ENCODE measurements around the gene NOC2L.

NOC2L gene

DNA sequence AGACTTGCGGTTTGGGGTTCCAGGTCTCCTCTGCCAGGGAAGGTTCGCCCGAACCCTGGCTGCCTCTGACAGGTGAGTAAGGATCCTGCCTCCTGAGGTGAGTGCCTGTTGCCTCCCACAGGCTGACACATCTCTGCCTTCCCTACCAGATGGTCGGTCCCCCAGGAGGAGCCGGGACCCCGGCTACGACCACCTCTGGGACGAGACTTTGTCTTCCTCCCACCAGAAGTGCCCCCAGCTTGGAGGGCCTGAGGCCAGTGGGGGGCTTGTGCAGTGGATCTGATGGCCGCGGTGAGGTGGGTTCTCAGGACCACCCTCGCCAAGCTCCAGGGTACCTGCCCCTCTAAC is 15.2 kb upstream of the NOC2L start:
- no peak for DNase-seq

DNA sequence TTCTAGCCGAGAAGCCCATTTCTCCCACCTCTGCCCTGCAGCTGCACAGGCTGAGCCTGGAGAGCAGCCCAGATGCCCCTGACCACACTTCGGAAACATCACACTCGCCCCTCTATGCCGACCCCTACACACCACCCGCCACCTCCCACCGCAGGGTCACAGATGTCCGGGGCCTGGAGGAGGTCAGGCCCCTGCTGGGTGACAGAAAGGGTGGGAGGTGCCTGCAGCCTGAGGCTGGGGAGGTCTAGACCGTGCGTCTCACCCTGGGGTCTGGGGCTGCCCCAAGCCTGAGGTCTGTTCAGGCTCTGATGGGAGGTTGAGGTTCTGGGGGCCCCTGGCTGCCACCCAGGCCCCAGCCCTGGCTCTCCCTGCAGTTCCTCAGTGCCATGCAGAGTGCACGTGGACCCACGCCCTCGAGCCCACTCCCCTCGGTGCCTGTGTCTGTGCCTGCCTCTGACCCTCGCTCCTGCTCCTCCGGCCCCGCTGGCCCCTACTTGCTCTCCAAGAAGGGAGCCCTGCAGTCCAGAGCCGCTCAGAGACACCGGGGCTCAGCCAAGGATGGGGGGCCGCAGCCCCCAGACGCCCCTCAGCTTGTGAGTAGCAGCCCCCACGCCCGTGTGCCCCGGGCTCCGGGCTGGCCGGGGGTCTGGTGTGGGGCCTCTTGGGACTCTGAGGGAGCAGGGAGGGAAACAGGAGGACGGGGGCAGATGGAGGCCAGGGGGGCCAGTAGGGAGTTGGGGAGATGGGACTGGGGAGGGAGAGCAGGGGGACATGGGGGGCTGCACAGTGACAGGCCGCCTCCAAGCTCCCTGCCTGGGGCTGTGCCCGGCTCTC is 14.6 kb upstream of the NOC2L start:
- no peak for DNase-seq

DNA sequence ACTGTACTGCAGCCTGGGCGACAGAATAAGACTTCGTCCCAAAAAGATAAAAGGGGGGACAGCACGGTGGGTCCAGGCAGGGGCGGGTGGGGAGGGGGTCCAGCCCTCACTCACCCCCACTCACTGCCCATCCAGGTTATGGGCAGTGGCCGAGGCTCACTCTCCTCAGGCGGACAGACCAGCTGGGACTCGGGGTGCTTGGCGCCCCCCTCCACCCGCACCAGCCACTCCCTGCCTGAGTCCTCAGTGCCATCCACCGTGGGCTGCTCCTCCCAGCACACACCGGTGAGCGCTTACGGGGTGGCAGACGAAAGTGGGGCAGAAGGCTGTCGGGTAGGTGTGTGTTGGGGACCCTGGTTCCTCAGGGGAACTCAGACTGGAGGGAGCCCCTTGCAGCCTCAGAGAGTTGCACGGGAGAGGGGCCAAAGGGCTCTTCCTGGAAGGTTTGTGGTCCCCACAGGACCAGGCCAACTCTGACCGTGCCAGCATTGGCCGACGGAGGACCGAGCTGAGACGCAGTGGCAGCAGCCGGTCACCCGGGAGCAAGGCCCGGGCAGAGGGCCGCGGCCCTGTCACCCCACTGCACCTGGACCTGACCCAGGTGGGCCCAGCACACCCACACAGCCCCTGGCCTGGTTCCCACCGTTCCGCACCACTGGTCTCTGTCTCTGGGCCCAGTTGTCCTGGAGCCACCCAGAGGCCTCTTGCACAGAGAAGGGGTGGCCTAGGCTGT is 13.8 kb upstream of the NOC2L start:
- no peak for DNase-seq

DNA sequence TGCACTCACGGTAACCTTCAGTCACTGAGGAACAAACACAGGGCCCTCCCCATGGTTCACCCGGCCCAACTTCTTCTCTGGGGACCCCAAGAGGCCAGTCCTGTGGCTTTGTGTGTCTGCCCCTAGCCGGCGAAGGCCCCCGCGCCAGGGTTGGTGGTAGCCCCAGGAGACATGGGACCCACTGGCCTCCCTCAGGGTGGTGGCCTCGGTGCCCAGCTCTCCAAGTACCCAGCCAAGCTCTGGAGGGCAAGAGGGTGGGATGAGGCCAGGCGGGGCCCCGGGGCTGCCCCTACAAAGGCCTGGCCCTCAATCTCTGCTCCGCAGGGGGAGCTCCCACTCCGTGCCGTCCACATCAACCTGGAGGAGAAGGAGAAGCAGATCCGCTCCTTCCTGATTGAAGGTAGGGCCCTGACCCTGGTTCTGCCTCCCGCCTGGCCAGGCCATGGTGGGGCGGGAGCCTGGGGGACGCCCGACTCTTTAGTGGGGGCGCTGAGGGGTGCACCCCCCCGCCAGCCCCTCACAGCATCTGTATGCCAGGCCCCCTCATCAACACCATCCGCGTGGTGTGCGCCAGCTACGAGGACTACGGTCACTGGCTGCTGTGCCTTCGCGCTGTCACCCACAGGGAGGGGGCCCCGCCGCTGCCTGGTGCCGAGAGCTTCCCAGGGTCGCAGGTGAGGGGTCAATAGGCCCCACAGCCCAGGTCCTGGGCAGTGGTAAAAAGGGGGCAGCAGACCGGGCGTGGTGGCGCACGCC is 12.9 kb upstream of the NOC2L start:
- no peak for DNase-seq

DNA sequence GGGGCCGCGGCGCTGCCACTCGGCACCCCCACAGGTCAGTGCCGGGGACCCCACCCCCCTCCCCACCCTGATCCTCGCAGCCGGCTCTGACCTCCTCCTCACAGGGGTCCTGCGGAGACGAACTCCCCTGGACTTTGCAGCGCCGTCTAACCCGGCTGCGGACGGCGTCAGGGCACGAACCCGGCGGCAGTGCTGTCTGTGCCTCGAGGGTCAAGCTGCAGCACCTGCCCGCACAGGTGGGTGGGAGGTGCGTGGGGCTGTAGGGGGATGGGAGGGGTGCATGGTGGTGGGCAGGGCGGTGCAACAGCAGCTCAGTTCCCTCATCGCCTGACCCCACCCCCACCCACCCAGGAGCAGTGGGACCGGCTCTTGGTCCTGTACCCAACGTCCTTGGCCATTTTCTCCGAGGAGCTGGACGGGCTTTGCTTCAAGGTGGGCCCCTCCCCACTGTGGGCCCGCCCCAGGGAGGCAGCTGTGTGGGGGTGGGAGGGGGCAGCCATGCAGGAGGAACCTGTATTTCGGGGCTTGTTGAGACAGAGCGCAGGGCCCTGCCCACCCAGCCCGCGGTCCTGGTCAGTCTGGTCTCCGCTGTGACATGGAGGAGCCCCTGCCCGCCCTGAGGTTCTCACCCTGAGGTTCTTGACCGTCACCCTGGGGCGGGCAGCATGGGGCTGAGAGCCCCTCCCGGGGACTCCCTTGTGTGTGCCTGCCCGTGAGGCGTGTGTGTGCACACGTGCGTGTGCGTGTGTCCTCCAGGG is 12.1 kb upstream of the NOC2L start:
- no peak for DNase-seq

DNA sequence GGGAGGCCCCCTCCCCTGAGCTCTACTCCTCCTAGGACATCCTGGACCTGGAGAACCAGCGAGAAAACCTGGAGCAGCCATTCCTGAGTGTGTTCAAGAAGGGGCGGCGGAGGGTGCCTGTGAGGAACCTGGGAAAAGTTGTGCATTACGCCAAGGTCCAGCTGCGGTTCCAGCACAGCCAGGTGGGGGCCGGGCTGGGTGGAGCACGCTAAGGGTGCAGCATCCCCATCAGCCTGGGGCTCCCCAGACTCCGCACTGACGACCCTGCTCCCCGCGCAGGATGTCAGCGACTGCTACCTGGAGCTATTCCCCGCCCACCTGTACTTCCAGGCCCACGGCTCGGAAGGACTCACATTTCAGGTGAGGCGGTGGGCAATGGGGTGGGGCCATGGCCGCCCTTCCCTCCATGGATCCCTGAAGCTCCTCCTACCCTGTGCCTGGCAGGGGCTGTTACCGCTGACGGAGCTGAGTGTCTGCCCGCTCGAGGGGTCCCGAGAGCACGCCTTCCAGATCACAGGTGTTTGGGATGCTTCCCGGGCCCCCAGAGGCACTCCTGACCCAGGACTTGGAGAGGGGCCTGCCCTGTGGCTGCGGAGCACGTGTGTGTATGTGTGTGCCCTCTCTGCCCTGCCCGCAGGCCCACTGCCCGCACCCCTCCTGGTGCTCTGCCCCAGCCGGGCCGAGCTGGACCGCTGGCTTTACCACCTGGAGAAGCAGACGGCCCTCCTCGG is 11.4 kb upstream of the NOC2L start:
- DNase-seq, result no peak

DNA sequence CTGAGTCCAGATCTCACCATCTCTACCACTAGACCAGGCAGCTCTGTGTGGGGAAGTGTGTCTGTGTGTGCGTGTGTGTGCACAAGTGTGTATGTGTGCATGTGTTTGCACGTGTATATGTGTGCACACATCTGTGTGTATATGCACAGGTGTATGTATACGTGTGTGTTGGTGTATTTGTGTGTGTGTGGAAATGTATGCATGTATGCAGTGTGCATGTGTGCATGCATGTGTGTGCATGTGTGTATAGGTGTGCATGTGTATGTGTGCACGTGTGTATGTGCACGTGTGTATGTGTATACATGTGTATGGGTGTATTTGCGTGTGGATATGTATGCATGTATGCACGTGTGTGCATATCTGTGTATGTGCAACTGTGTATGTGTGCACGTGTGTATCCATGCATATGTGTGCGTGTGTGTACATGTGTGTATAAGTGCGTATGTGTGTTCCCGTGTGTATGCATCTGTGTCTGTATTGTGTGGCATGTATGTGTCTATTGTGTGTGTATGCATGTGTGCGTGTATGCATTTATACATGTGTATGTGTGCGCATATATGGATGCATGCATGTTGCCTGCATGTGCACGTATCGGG is 10.3 kb upstream of the NOC2L start:
- no peak for DNase-seq

DNA sequence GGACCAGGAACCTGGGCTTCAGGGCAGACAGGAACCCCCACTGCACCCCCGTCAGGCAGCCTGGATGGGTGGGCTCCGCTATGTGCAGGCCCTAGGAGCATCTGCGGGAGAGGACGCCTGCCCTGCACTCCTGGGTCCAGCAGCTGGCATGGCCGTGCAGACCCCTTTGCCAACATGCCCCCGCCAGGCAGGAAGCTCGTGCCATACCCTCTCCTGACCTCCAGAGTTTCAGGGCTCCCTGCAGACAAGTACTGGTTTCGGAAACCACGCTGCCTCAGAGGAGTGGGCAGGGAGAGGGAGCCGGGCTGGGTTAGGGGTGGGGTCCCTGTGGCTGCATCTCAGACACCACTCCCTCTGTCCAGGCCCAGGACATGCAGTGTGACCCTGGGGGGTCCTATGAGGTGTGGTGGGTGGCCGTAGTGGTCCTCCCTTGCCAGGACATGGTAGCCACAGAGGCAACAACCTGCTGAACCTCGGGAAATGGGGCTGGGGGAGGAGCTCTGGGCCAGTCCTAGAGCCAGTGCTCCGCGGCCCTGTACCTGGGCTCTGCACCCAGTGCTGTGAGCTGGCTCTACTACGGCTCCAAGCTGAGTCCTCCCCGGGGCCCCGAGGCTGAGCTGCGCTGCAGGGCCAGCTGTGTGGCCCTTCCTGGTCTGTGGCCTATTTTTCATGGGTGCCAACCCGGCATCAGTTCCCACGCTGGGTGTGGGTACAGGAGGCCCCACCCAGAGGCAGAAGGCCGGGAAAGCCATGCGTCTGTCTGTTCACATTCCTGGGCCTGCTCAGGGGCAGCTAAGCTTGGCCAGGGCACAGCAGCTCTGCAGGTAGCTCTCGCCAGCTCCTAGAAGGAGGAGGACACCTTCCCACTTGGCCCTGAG is 8.6 kb upstream of the NOC2L start:
- no peak for DNase-seq

DNA sequence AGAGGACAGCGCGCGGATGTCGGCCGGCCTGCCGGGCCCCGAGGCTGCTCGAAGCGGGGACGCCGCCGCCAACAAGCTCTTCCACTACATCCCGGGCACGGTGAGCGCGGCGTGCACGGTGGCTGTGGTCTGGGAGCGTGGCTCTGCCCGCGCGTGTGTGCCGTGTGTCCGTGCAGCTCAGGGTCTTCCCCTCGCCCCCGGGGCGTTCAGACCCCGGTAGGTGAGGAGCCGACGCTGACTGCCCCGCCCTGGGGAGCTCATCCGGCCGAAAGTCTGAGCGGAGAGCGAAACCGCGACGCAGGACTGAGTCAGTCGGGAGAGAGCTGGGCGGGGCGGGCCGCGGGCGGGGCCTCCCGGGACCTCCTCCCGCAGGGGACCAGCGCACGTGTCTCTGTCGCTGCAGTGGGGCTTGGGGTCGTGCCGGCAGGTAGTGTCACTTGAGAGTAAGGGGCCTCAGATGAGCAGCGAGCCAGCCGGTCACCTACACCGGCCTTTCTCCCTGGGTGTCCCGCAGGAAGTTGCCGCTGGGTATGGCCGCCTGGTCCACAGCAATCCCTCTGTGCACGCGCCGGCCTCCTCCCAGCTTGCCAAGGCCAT is 7.7 kb upstream of the NOC2L start:
- peak; percentile 88 for DNase-seq

DNA sequence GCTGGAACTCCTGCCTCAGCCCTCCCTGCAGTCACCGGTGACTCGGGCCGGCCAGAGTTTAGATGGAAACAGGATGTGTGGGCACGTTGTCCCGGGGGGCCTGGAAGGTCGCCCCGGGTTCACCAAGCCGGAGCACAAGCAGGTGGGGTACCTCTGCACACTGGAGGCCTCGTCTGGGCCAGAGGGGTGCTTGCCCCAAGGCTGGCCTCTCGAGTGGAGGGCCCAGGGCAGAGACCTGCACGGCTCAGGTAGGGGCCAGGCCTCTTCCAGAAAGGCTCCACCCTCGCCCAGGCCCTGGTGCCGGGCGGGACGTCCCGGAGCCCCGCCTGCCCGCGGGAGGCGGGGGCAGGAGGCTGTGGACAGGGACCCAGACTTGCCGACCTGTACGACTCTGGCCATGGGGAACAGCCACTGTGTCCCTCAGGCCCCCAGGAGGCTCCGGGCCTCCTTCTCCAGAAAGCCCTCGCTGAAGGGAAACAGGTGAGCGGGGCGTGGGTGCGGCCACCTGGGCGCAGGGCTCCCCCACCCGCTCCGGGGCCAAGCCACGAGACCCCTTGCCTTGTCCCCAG is 7.2 kb upstream of the NOC2L start, which contains the start of gene PLEKHN1:
Gene PLEKHN1, plus strand, starts transcription at position 348 of the 569 bp plus-strand sequence. Its CDS starts 50 bp downstream, at position 398.
- DNase-seq, result peak; percentile 88

DNA sequence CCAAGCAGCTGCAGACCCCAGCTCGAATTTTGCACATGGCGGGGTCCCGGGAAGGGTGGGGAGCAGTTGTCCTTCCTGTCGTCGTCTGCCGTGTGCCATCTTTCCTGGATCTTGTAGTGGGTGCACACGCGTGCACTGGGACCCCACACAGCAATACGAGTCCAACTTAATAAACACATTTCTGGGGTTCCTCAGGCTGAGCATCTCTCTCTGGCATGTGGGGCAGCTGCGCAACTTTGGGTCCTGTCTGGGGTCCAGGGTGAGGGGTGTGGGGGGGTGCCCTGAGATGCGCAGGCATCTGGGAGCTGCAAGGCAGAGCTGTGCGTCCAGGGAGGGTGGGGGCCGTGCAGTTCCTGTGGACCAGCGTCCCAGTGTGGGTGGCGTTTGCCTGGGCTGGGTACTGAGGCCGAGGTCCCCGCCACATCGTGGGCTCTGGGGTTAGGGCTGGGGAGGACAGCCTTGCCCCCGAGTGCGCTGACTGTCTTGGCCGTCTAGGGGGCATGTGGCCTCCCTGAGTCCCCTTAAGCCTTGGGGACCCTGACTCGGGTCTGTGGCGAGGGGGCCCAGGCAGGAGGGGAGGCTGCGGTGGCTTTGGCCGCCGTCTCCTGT is 6.6 kb upstream of the NOC2L start:
- no peak for DNase-seq

DNA sequence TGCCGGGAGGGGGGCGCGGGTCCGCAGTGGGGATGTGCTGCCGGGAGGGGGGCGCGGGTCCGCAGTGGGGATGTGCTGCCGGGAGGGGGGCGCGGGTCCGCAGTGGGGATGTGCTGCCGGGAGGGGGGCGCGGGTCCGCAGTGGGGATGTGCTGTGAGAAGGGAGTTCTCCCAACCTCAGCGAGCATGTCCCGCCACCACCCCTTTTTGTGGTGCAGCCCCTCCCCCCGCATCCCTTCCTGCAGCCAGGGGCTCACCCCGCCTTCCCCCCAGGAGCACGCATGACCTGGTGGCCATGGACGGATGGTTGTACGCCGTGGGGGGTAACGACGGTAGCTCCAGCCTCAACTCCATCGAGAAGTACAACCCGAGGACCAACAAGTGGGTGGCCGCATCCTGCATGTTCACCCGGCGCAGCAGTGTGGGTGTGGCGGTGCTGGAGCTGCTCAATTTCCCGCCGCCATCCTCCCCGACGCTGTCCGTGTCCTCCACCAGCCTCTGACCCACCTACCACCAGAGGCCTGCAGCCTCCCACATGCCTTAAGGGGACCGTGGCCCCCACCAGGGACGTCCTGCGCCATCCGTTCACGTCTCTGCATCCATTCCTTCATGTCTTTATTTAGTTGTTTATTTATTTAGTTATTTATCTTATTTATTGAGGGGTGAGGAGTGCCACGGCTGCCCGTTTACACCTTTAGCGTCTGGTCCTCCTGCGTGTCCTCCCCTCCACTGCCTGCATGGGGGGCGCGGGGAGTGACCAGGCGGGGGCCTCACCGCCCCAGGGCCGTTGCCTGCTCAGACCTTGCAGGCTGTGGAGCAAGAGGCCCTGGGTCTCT is 5.9 kb upstream of the NOC2L start:
- no peak for DNase-seq

DNA sequence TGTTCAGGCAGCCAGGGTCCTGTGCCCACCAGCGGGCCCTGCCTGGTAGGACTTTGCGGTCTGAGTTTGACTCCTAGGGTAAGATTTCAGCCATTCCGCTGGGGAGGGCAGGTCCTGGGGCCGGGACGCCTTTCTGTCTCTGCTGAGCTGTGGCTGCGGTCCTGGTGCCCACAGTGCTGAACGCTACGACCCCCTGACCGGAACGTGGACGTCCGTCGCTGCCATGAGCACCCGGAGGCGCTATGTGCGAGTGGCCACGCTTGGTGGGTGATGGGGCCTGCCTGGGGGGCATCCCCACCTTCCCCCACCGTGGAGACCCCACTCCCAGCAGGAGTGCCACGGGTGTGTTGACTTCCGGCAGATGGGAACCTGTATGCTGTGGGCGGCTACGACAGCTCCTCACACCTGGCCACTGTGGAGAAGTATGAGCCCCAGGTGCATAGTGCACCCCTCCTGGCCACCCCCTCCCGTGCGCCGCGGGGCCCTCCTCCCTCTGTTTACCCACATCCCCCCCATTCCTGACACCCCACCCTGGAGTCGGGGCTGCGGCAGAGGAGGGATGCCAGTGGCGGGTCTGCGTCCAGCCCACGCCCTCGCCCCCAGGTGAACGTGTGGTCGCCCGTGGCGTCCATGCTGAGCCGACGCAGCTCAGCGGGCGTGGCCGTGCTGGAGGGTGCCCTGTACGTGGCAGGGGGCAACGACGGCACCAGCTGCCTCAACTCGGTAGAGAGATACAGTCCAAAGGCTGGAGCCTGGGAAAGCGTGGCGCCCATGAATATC is 4.9 kb upstream of the NOC2L start:
- no peak for DNase-seq

DNA sequence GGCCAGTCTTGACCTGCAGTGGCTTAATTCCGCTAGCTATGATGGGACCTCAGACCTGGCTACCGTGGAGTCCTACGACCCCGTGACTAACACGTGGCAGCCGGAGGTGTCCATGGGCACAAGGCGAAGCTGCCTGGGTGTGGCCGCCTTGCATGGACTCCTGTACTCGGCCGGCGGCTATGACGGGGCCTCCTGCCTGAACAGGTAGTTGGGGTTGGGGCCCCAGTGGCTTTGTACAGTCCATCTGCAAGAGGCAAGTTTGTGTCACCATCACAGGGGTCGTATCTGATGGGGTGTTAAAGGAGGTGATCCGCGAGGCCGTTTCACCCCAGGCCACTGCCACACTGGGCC is 4.2 kb upstream of the NOC2L start:
- no peak for DNase-seq

DNA sequence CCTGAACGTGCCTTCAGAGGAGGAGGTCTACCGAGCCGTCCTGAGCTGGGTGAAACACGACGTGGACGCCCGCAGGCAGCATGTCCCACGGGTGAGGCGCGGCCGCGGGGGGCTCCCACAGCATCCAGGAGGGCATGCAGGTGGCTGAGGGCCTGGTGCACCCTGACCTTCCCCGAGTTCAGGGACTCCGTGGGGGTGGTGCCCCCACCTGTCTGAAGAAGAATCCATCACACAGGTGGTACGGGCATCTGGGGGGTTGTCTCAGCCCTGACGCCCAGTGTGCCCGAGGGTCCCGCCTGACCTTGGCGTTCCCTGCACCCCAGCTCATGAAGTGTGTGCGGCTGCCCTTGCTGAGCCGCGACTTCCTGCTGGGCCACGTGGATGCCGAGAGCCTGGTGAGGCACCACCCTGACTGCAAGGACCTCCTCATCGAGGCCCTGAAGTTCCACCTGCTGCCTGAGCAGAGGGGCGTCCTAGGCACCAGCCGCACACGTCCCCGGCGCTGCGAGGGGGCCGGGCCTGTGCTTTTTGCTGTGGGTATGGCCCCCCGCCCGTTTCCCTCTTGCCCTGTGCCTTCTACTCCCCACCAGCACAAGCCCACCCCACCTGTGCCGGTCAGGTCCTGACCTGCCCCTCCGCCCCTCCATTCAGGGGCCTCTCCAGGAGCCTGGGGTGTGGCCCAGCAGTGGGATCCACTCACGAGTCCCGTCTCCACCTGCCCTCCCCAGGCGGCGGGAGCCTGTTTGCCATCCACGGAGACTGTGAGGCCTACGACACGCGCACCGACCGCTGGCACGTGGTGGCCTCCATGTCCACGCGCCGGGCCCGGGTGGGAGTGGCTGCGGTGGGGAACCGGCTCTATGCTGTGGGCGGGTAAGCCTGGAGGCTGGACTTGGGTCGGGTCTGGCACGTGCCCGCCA is 3.6 kb upstream of the NOC2L start:
- DNase-seq, result no peak

DNA sequence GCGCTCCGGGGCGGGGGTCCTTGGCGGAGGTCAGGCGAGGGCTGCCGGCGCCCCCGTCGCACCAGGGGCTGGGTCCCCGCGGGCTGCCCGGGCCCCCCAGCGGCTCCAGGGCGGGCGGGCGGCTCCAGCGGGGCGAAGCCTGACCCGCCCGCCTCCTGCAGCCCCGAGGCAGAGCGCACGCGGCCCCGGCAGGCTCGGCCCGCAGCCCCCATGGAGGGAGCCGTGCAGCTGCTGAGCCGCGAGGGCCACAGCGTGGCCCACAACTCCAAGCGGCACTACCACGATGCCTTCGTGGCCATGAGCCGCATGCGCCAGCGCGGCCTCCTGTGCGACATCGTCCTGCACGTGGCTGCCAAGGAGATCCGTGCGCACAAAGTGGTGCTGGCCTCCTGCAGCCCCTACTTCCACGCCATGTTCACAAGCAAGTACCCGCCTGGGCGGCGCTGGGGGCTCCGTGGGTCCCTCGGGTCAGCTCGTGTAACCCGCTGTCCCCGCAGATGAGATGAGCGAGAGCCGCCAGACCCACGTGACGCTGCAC is 2.1 kb upstream of the NOC2L start:
- no peak for DNase-seq
